ENCODE results near the gene ABL1.

Gene ABL1

GRCh38 chr9:130911254-130912049 is 76.4 kb downstream of the ABL1 start:
- Histone ChIP-seq H3K4me3 (ENCODE audit: low read length) (no peak overlapping the region), H3K4me1 (ENCODE audit: insufficient read depth, low read length) (peaks cover 12% of the 10 kb centered on the region; the same call in 1 of the 2 replicates), H3K27ac (ENCODE audit: low read depth, low read length) (no peak overlapping the region), H3K9me3 (ENCODE audit: insufficient read depth, low read depth, low read length) (no peaks in the 10 kb centered on the region), H3K9ac (ENCODE audit: low read depth, low read length) (no peak overlapping the region), H3K36me3 (ENCODE audit: insufficient read depth, low read length) (no peaks in the 10 kb centered on the region), H3K27me3 (ENCODE audit: insufficient read depth, low read length) (no peaks in the 10 kb centered on the region)
- WGBS, result 95% methylated on average over 26 of the region's 26 CpGs

GRCh38 chr9:130912932-130913598 is 78.0 kb downstream of the ABL1 start:
- H3K4me1 ChIP-seq (ENCODE audit: insufficient read depth, low read length), result peaks cover 12% of the 10 kb centered on the region; the same call in 1 of the 2 replicates
- no peaks in the 10 kb centered on the region for H3K27me3 ChIP-seq (ENCODE audit: insufficient read depth, low read length)
- H3K27ac ChIP-seq (ENCODE audit: low read depth, low read length), result no peak overlapping the region
- WGBS, result 73% methylated on average over 38 of the region's 38 CpGs
- H3K9ac ChIP-seq (ENCODE audit: low read depth, low read length), result no peak overlapping the region
- no peak overlapping the region for H3K4me3 ChIP-seq (ENCODE audit: low read length)
- H3K36me3 ChIP-seq (ENCODE audit: insufficient read depth, low read length), result no peaks in the 10 kb centered on the region
- no peaks in the 10 kb centered on the region for H3K9me3 ChIP-seq (ENCODE audit: insufficient read depth, low read depth, low read length)

GRCh38 chr9:130913599-130914416 is 78.8 kb downstream of the ABL1 start:
- Histone ChIP-seq H3K36me3 (ENCODE audit: insufficient read depth, low read length) (no peaks in the 10 kb centered on the region), H3K9me3 (ENCODE audit: insufficient read depth, low read depth, low read length) (no peaks in the 10 kb centered on the region), H3K27me3 (ENCODE audit: insufficient read depth, low read length) (no peaks in the 10 kb centered on the region), H3K4me1 (ENCODE audit: insufficient read depth, low read length) (peaks cover 12% of the 10 kb centered on the region; the same call in 1 of the 2 replicates), H3K9ac (ENCODE audit: low read depth, low read length) (no peak overlapping the region), H3K4me3 (ENCODE audit: low read length) (no peak overlapping the region), H3K27ac (ENCODE audit: low read depth, low read length) (no peak overlapping the region)
- 58% methylated on average over 23 of the region's 23 CpGs for WGBS

GRCh38 chr9:130914417-130915095 is 79.5 kb downstream of the ABL1 start:
- Histone ChIP-seq H3K9ac (ENCODE audit: low read depth, low read length) (no peak overlapping the region), H3K4me3 (ENCODE audit: low read length) (no peak overlapping the region), H3K4me1 (ENCODE audit: insufficient read depth, low read length) (peaks cover 12% of the 10 kb centered on the region; the same call in 1 of the 2 replicates), H3K36me3 (ENCODE audit: insufficient read depth, low read length) (no peaks in the 10 kb centered on the region), H3K27me3 (ENCODE audit: insufficient read depth, low read length) (no peaks in the 10 kb centered on the region), H3K9me3 (ENCODE audit: insufficient read depth, low read depth, low read length) (no peaks in the 10 kb centered on the region), H3K27ac (ENCODE audit: low read depth, low read length) (no peak overlapping the region)
- 86% methylated on average over 24 of the region's 24 CpGs for WGBS

- WGBS, result 93% methylated on average over 8 of the region's 8 CpGs
- no peak overlapping the region for H3K27ac ChIP-seq (ENCODE audit: low read depth, low read length)
- H3K9ac ChIP-seq (ENCODE audit: low read depth, low read length), result no peak overlapping the region
- peaks cover 12% of the 10 kb centered on the region; the same call in 1 of the 2 replicates for H3K4me1 ChIP-seq (ENCODE audit: insufficient read depth, low read length)
- no peaks in the 10 kb centered on the region for H3K9me3 ChIP-seq (ENCODE audit: insufficient read depth, low read depth, low read length)
- no peak overlapping the region for H3K4me3 ChIP-seq (ENCODE audit: low read length)
- no peaks in the 10 kb centered on the region for H3K36me3 ChIP-seq (ENCODE audit: insufficient read depth, low read length)
- no peaks in the 10 kb centered on the region for H3K27me3 ChIP-seq (ENCODE audit: insufficient read depth, low read length)
Measured at GRCh38 chr9:130915096-130915447, 80.0 kb downstream of the ABL1 start.

GRCh38 chr9:130917168-130917960 is 82.3 kb downstream of the ABL1 start:
- Histone ChIP-seq H3K4me1 (ENCODE audit: insufficient read depth, low read length) (peaks cover 12% of the 10 kb centered on the region; the same call in 1 of the 2 replicates), H3K4me3 (ENCODE audit: low read length) (no peak overlapping the region), H3K27me3 (ENCODE audit: insufficient read depth, low read length) (no peaks in the 10 kb centered on the region), H3K9me3 (ENCODE audit: insufficient read depth, low read depth, low read length) (no peaks in the 10 kb centered on the region), H3K27ac (ENCODE audit: low read depth, low read length) (no peak overlapping the region), H3K9ac (ENCODE audit: low read depth, low read length) (no peak overlapping the region), H3K36me3 (ENCODE audit: insufficient read depth, low read length) (no peaks in the 10 kb centered on the region)
- WGBS, result 90% methylated on average over 34 of the region's 34 CpGs

- Histone ChIP-seq H3K36me3 (ENCODE audit: insufficient read depth, low read length) (no peaks in the 10 kb centered on the region), H3K27me3 (ENCODE audit: insufficient read depth, low read length) (no peaks in the 10 kb centered on the region), H3K27ac (ENCODE audit: low read depth, low read length) (no peak overlapping the region), H3K9me3 (ENCODE audit: insufficient read depth, low read depth, low read length) (no peaks in the 10 kb centered on the region), H3K4me3 (ENCODE audit: low read length) (no peak overlapping the region), H3K9ac (ENCODE audit: low read depth, low read length) (no peak overlapping the region), H3K4me1 (ENCODE audit: insufficient read depth, low read length) (peaks cover 10% of the 10 kb centered on the region; the same call in 1 of the 2 replicates)
- WGBS, result 82% methylated on average over 9 of the region's 9 CpGs
Measured at GRCh38 chr9:130918101-130918825, 83.2 kb downstream of the ABL1 start.

GRCh38 chr9:130918826-130919558 is 83.9 kb downstream of the ABL1 start:
- WGBS, result 95% methylated on average over 33 of the region's 33 CpGs
- peaks cover 3% of the 10 kb centered on the region; the same call in 1 of the 2 replicates for H3K4me1 ChIP-seq (ENCODE audit: insufficient read depth, low read length)
- no peak overlapping the region for H3K9ac ChIP-seq (ENCODE audit: low read depth, low read length)
- H3K27ac ChIP-seq (ENCODE audit: low read depth, low read length), result no peak overlapping the region
- H3K4me3 ChIP-seq (ENCODE audit: low read length), result no peak overlapping the region
- no peaks in the 10 kb centered on the region for H3K27me3 ChIP-seq (ENCODE audit: insufficient read depth, low read length)
- no peaks in the 10 kb centered on the region for H3K9me3 ChIP-seq (ENCODE audit: insufficient read depth, low read depth, low read length)
- no peaks in the 10 kb centered on the region for H3K36me3 ChIP-seq (ENCODE audit: insufficient read depth, low read length)

- Histone ChIP-seq H3K4me3 (ENCODE audit: low read length) (no peak overlapping the region), H3K9ac (ENCODE audit: low read depth, low read length) (no peak overlapping the region), H3K4me1 (ENCODE audit: insufficient read depth, low read length) (no peaks in the 10 kb centered on the region), H3K27ac (ENCODE audit: low read depth, low read length) (no peak overlapping the region), H3K36me3 (ENCODE audit: insufficient read depth, low read length) (no peaks in the 10 kb centered on the region), H3K27me3 (ENCODE audit: insufficient read depth, low read length) (no peaks in the 10 kb centered on the region), H3K9me3 (ENCODE audit: insufficient read depth, low read depth, low read length) (no peaks in the 10 kb centered on the region)
- 89% methylated on average over 14 of the region's 14 CpGs for WGBS
Measured at GRCh38 chr9:130919559-130920145, 84.6 kb downstream of the ABL1 start.
